Measurements from ENCODE around the gene ALK.
A peak's percentile ranks its signal among the peaks of the same experiment; 100 is the strongest.

Gene ALK

GRCh38 chr2:29393676-29394075 lies 527.7 kb downstream of the ALK start:
- no peak for DNase-seq

GRCh38 chr2:29392774-29393173 lies 528.6 kb downstream of the ALK start:
- DNase-seq = no peak

- DNase-seq = no peak
These were observed 531.2 kb downstream of the ALK start for GRCh38 chr2:29390136-29390535.

- DNase-seq = no peak
These were observed 531.7 kb downstream of the ALK start for GRCh38 chr2:29389686-29390085.

GRCh38 chr2:29388071-29388470 lies 533.3 kb downstream of the ALK start:
- no peak for DNase-seq

GRCh38 chr2:29382486-29382885 lies 538.9 kb downstream of the ALK start:
- no peak for DNase-seq

GRCh38 chr2:29377788-29378187 lies 543.6 kb downstream of the ALK start:
- DNase-seq = no peak

- no peak for DNase-seq
These were observed 544.8 kb downstream of the ALK start for GRCh38 chr2:29376541-29376940.

GRCh38 chr2:29375843-29376242 lies 545.5 kb downstream of the ALK start:
- DNase-seq = no peak

- no peak for DNase-seq
These were observed 546.6 kb downstream of the ALK start for GRCh38 chr2:29374823-29375222.

- no peak for DNase-seq
These were observed 547.5 kb downstream of the ALK start for GRCh38 chr2:29373870-29374269.

GRCh38 chr2:29372185-29372584 lies 549.2 kb downstream of the ALK start:
- no peak for DNase-seq

GRCh38 chr2:29370581-29371125 lies 550.7 kb downstream of the ALK start:
- no peak for DNase-seq

- DNase-seq = no peak
These were observed 551.2 kb downstream of the ALK start for GRCh38 chr2:29370173-29370572.

GRCh38 chr2:29368659-29369040 lies 552.7 kb downstream of the ALK start:
- no peak for DNase-seq

GRCh38 chr2:29367986-29368658 lies 553.3 kb downstream of the ALK start:
- DNase-seq = no peak

- DNase-seq = no peak
These were observed 558.3 kb downstream of the ALK start for GRCh38 chr2:29363111-29363510.

- DNase-seq = peak; percentile 23
These were observed 560.2 kb downstream of the ALK start for GRCh38 chr2:29361231-29361630.

- DNase-seq = no peak
These were observed 561.2 kb downstream of the ALK start for GRCh38 chr2:29360016-29360784.

- no peak for DNase-seq
These were observed 567.9 kb downstream of the ALK start for GRCh38 chr2:29353403-29353991.

GRCh38 chr2:29351916-29352591 lies 569.3 kb downstream of the ALK start:
- DNase-seq = no peak

- DNase-seq = no peak
These were observed 570.1 kb downstream of the ALK start for GRCh38 chr2:29351248-29351647.

- DNase-seq = no peak
These were observed 571.9 kb downstream of the ALK start for GRCh38 chr2:29349316-29350030.
